NCI-H2196 treated with DMSO at 0.1 percent for 48 hours (cell line): ENCODE results near the gene ZSWIM6.

Experiments used
- DNase-seq: peaks from one replicate; lab custom pipeline; 2025; ENCODE audit not compliant: unreplicated experiment; lab: John Stamatoyannopoulos, UW

ZSWIM6 gene

DNA sequence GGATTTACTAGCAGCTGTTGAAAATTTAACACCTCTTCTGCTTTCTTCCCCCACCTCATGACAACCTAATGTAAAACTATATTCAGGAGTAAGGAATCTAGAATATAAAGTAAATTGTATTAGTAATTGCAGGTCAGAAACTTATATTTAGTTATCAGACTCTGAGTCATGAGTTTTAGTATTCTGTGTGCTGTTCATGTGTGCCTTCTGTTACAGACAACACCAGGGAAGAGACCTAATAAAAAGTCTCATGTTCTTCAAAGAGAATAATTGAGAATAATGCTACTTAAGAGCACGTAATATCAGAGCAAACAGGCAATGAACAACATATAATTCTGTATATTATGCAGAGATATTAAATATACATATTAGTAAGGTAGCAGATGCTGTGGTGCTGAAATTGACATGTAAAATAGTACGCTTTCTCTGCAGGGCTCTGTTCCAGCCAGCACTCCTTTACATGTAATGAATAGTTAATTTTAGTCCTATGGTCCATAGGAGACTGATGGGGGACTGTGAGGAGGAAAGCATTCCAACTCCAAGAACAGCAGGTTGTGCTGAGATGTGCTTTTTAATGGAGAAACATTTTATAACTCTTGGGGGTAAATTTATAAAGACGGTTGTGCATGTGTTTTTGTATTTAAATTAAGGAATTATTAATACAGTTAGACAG is 106.4 kb downstream of the ZSWIM6 start:
- DNase-seq: no peak

GRCh38 chr5:61440086-61440485 is 108.0 kb downstream of the ZSWIM6 start:
- no peak for DNase-seq

GRCh38 chr5:61440596-61440995 is 108.5 kb downstream of the ZSWIM6 start:
- DNase-seq: no peak

- DNase-seq: no peak
Measured at GRCh38 chr5:61441742-61442141, 109.7 kb downstream of the ZSWIM6 start.

DNA sequence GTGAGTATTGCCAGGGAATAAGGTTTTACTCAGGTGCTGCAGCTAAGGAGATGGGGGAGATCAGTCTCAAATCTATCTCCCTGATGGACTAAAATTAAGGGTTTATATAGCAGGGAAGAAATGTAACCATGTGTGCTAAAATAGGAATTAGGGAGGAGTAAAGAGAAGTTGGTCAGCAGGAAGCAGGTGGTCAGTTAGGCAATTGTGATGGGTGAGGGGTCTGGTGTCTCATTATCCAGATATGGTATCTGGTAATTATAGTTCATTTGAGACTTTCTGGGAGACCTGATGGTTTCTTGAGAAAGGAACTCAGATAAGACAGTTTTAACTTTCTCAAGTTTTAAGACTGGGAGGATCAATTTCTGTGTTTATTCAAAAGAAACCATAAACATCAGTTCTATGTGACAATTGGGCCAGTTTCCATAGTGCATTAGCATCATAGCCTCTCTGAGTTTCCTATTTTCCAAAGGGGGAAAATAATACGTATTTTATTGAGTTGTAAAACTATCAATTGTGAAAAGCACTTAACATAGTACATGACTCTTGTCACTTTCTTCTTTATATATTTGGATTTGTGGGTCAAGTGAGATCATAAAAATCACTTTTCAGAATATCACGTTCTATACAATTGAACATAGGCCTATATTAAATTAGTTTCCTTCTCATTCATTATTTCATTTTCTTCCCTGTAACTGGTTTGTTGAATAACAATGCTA is 115.9 kb downstream of the ZSWIM6 start:
- DNase-seq: no peak

DNA sequence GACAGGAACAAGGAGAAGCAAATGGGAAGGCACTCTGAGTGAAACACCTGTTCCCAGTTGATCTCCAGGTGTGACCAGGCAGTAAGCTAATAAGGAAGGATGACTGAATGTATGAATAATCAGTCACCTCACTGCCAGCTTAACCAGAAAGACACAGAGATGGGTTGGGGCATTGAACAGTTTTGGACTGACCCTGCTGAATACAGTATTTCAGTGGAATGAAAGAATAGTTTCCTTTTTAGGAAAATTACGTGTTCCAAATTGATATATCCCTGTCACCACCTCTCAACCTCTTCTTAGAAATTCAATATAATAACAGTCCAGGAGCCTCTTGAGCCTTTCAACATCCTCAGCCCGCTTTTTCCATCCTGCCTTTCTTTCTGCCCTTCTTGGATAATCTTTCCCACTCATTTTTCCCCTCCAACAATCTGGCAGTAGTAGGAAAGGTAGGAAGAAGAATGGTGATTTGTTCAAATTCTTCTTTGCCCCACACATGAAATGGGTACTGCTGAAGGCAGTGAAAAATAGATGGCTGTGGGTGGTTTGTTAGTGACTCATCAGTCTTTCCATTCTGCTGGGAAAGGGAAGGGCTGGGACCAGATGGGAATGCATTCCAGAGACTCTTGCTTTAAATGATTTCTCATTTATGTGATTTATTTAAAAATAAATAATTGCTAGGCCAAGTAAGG is 117.9 kb downstream of the ZSWIM6 start:
- no peak for DNase-seq

GRCh38 chr5:61450493-61451279 is 118.6 kb downstream of the ZSWIM6 start:
- peak; percentile 5 for DNase-seq

DNA sequence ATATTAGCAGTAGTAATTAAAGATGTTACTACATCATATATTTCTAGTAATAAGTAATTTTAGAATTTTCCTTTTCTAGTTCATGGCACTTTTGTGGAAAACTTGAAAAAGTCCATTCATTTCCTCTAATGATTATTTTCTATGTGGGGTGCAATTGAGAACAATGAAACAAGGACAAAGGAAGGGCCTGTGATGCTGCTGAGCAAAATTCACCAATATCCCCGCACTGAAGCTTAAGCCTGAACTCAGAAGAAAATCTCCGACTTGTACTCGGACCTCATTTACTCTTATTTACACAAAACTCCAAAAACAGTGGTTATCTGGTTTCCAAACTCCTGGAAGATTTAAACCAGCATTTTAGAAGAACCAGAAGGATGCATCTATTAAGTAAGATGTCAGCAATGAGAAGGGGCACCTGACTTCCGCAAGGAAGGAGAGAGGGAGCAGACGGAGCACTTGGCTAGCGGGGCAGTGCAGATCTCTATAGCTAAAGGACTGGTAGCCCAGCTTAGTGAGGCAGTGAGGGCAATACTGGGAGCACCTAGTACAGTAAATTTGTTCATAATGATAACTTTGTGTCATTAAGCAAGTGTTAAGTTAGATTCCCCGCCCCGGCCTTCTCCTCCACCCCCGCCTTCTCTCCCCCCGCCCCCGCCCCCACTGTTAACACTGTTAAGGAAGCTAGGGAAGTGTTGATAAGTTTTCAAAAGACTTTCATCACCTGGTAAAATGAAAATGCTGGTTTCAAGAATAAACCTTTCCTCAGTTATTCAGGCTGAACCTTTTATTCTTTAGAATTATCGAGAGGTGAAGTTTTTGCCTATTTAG is 123.3 kb downstream of the ZSWIM6 start:
- DNase-seq: no peak

- DNase-seq: no peak
Measured at GRCh38 chr5:61460471-61460870, 128.4 kb downstream of the ZSWIM6 start.

GRCh38 chr5:61461417-61461816 is 129.4 kb downstream of the ZSWIM6 start:
- no peak for DNase-seq

DNA sequence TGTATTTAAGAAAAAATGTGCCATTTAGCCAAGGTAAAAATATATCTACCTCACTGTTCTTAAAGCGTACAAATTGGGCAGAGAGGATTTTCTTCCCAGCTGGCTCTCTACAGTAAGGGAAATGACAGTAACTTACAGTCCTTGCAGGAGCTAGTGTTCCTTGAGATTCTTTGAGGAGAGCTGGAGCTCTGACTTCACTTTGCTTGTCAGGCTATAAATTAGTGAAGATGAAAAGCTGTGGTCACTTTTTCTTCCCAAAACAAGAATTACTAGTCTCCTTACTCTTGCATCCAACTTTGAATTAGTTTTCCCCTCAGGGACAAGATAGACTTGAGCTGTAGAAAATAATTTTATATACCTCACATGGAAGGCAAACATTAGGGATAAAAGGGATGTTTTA is 129.9 kb downstream of the ZSWIM6 start:
- DNase-seq: no peak

DNA sequence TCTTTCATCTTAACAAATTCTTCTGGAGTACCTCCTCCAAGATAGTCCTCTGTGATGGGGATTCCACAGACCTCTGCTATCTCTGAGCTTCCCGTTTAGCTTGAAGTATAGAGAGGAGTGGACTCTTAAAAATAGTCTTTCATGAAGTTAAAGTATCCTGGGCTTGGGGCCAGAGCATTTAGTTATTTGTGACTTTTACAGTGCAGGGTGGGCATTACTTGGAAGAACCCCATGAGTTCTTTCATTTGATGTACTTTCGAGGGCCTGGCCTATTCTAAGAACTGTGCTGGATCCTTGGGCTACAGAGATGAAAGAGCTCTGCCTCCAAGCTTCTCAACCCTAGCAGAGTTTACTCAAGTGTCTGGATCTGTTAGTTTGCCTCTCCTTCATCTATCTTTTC is 131.5 kb downstream of the ZSWIM6 start:
- DNase-seq: no peak

DNA sequence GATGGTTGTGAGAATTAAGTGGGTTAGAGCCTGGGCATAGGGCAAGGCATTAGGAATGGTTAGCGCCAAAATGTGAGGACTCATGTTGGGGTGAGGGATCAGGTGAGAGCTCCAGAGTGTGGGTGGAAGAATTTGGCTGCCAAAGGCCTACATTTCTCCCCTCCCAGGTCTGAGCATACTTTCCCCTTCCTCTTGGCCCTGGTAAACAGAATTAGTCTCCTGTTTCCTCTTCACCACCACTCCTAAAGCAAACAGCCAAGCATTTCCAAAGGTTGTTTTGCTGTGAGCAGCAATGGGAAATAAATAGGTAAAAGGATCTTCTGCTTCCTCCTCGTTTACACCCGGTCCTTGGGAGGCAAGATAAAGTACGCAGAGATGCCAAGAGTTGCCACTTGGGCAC is 132.5 kb downstream of the ZSWIM6 start:
- no peak for DNase-seq

- DNase-seq: no peak
Measured at GRCh38 chr5:61465066-61465465, 133.0 kb downstream of the ZSWIM6 start.

DNA sequence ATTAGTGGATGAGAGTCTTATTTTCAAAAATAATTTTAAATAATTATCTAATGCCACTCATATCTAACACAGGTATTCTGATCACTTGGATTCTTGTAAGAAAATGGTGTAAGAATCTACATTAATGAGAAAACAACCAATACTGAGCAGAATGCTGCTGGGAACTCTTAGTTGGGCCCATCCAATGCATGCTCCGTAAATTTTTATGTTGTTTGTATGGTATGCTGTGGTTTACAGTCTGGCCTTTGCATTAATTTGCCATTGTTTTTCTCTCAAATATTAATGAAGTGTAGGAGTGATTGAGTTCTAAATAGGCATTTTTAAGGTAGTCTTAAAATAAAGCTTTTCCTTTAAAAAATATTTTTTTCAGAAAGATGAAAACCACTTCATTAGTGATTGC is 133.4 kb downstream of the ZSWIM6 start:
- no peak for DNase-seq

DNA sequence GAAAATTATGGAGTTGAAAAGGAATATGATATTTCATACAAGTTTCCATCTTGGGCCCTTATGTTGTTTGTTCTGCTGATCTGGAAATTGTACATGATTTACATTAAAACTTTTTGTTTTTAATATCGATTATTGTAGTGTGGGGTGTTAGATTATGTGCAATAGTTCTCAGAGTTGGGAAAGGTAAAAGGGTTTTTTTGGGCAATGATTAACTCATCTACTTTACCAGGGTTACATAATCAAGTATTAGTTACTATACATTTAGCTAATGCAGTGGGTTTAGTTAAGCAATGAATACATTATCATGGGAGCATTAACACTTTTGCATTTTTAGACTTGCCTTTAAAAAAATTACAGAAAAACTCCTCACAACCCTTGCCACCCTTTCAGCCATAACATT is 134.0 kb downstream of the ZSWIM6 start:
- no peak for DNase-seq

DNA sequence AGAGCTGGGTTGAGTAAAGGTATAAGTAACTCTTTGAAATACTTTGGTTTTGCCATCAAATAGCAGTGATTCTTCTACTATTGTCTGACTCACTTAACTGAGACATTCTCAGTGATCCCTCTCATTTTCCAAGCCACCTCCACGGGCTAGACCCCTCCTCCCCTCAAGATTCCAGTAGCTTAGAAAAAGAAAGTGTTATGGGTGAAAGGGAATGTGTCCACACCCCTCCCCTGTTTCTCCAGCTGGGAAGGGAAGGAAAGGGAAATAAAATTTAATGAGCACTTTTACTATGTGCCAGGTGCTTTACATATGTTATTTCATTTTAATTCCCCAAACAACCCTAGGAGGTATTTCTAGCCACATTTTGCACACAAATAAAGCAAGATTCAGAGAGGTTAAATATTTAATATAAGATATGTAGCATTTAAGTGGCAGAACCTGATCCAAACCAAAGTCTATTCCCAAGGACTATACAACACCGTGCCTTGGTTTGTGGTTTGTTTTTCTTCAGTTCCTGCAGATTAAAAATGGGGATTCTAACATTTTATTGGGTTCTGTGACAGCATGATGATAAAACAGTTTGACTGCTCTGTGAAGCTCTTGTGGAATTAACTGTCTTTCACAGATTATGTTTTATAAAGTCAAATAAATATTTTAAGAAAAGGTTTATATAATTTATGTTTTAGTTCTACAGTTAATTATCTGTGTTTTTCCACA is 135.9 kb downstream of the ZSWIM6 start:
- DNase-seq: no peak

DNA sequence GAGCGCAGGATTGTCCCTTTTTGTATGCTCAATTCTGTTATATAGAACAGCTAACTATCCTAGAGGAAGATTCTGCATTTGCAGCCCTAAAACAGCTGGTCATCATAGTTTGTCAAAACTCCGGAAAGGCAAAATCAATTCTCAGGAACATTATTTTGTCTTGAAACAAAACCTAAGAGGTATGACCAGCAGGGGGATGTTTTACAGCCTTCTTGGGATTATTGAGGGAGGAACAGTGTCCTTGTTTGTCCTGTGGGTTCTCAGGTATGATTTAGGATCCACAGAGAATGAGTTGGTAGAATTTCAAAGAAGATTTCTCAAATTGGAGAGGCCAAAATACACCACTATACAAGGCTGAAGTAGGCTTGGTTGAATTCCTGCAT is 136.4 kb downstream of the ZSWIM6 start:
- DNase-seq: no peak

DNA sequence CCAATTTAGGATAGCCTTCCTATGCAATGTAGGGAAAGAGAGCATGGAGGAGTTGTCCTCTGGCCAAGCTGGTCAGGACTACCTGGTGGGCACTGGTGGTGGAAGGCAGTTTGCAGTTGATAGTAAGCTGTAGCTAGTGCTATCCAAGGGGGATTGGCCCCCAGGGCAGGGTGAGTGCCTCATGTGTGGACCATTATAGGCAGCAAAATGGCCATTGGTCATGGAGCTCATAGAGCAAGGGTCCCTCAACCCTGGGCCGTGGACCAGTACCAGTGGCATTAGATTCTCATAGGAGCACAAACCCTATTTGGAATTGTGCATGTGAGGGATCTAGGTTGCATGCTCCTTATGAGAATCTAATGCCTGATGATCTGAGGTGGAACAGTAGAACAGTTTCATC is 139.3 kb downstream of the ZSWIM6 start:
- no peak for DNase-seq
